Heart left ventricle (tissue), 16 donors: ENCODE data around the gene ROGDI. TPM values are rescaled to one million over a fixed set of nuclear protein-coding genes. Genes with fewer than 3 reads are reported as not detected.

Experiments used
- ATAC-seq, 4 donors: fragments of 200-7000 bp; cut with Tn5 transposase; one replicate each; pipeline ENCODE4 v1.9.1; 2020 to 2022; ENCODE audit warnings: moderate library complexity in 4 of 4, mild to moderate bottlenecking in 3 of 4, moderate number of reproducible peaks in 1 of 4
- DNase-seq, 5 donors: peaks; one replicate each; pipeline ENCODE4 v3.0.0-alpha.2; 2020
- H3K27ac ChIP-seq, 12 donors: fragments of 200-600 bp; sonication (generic) in 4 of 12; one replicate each; pipeline versions ENCODE4 v1.5.0 to v1.8.0; 2016 to 2022; ENCODE audit warnings: mild to moderate bottlenecking in 2 of 12
- H3K27me3 ChIP-seq, 9 donors: fragments of 200-600 bp; sonication (generic) in 2 of 9; one replicate each; pipeline versions ENCODE4 v1.5.1 to v1.8.0; 2016 to 2022; ENCODE audit warnings: mild to moderate bottlenecking in 3 of 9
- H3K36me3 ChIP-seq, 9 donors: fragments of 200-600 bp; sonication (generic) in 2 of 9; one replicate each; pipeline versions ENCODE4 v1.5.0 to v1.8.0; 2018 to 2022; ENCODE audit warnings: mild to moderate bottlenecking in 2 of 9
- H3K4me1 ChIP-seq, 12 donors: fragments of 200-600 bp; sonication (generic) in 4 of 12; one replicate each; pipeline versions ENCODE4 v1.5.0 to v1.8.0; 2016 to 2022; ENCODE audit warnings: mild to moderate bottlenecking in 3 of 12
- H3K4me3 ChIP-seq, 12 donors: fragments of 200-600 bp; sonication (generic) in 4 of 12; one replicate each; pipeline versions ENCODE4 v1.5.0 to v1.8.0; 2017 to 2022; ENCODE audit warnings: mild to moderate bottlenecking in 9 of 12, moderate library complexity in 4 of 12
- H3K9me3 ChIP-seq, 12 donors: fragments of 200-600 bp; sonication (generic) in 4 of 12; one replicate each; pipeline versions ENCODE4 v1.5.0 to v1.8.0; 2016 to 2022; ENCODE audit warnings: mild to moderate bottlenecking in 1 of 12
- CTCF ChIP-seq, 12 donors: fragments of 200-600 bp; sonication (generic) in 4 of 12; IDR thresholded peaks; one replicate each; pipeline versions ENCODE4 v1.5.0 to v1.8.0; 2018 to 2022; ENCODE audit warnings: antibody characterized with exemption in 12 of 12, mild to moderate bottlenecking in 5 of 12
- POLR2A ChIP-seq, 2 donors: fragments of 450-650 bp; IDR thresholded peaks; one replicate each; pipeline ENCODE4 v1.6.1; 2017; ENCODE audit warnings: antibody characterized with exemption in 2 of 2, mild to moderate bottlenecking in 2 of 2, moderate library complexity in 2 of 2
- WGBS, 4 donors: extraction: QIAGEN DNeasy Blood & Tissue Kit in 2 of 4; methylation state at CpG; one replicate each; pipeline versions ENCODE4 v1.1.5 to v1.1.7; 2013 to 2018; 5-methylcytosine and 5-hydroxymethylcytosine counted together
- intact Hi-C, 10 donors: fragments of 100-400 bp; cut with DNase I; formaldehyde crosslinking; loops; one replicate each; pipeline versions ENCODE4 v1.11.1 to v1.14.2; 2022
- polyA plus RNA-seq, 2 donors: library from polyadenylated mRNA; stranded (reverse); fragments of 200-250 nt; gene quantifications; one replicate each; pipeline ENCODE4 v1.2.3, GENCODE V29; 2013
- total RNA-seq, 9 donors: library from RNA; depleted of rRNA in 2 of 9; stranded (reverse); fragments of >200 nt in 2 of 9; fragmentation: NEBNext Ultra II Directional in 3 of 9; extraction: Animal tissue kit (Norgen Biotek cat#: 25700) in 3 of 9; gene quantifications; one replicate each; pipeline versions ENCODE4 v1.1.0 to v1.2.4, GENCODE V29; 2016 to 2023
- donor health status: ischemic (EF 13 %, LVEDD 7.1; RV severe dilation, severe dysfunction).
- donor health status: healthy with polysubstance abuse.
- donor health status: DM: no; HTN: yes; CAD: no.
- donor health status: DM: no; HTN: no; CAD: no.
- donor health status: ischemic (EF 25% LVEDD 6.9; RV normal size, moderate dysfunction).
- donor health status: ischemic (EF 25% LVEDD 5.7; RV mildly dilated, moderate dysfunction).
- donor health status: healthy.
- donor health status: DM: yes; HTN: yes; CAD: no.
- donor health status: ischemic (EF 35%, LVEDD 5.7; RV mildly dilated, moderate dysfunction).
- donor health status: nonischemic (EF 11% LVEDD 7.7; RV severe dilation, severe dysfunction).
- donor health status: DM: yes; HTN: yes; CAD: no.
- donor health status: PGD.
- donor health status: ischemic (EF 29% LVEDD 5.4; RV normal size, mild dysfunction).
- donor health status: nonischemic (EF 23%, LVEDD 6.1; RV moderate dilation, normal function).

The ROGDI gene
- total and polyA plus RNA-seq, 11 donors = 43.4 to 167 (median 95.0) TPM

- ATAC-seq = peak; percentile 96 to 98 (median 97)
Measured at GRCh38 chr16:4846901-4847773, 44.7 kb upstream of the ROGDI start, which contains the start of the genes GLYR1 and UBN1. Gene GLYR1, minus strand, starts transcription at chr16:4847288. Its CDS starts 23 bp downstream, at chr16:4847265. Gene UBN1, plus strand, starts transcription at chr16:4847481. Its CDS starts 5,437 bp downstream, at chr16:4852918.

GRCh38 chr16:4846503-4846900, 44.1 kb upstream of the ROGDI start:
- H3K9me3 ChIP-seq = no peaks in the 10 kb centered on the region
- TF ChIP-seq CTCF (IDR thresholded peaks at IDR 0.05) (no peak), POLR2A (IDR thresholded peaks at IDR 0.05) (no peak)
- peaks cover 0 to 59% (median 41%) of the 10 kb centered on the region in 12 donors for H3K4me1 ChIP-seq
- peaks cover 0 to 43% (median 40%) of the 10 kb centered on the region in 9 donors for H3K36me3 ChIP-seq
- WGBS, 4 donors = 0 to 1% (median 0%) methylated on average over 26 to 27 of the region's 27 CpGs
- ATAC-seq = peak; percentile 48 to 57 (median 52)
- intact Hi-C loops = loop anchor here in 7 of 10 donors (2.0 to 5.0 kb wide), 8 partner anchors 16 to 112 kb away; partner anchors contain the start of genes ROGDI (in 3 of the 7), ANKS3 (in 1 of the 7), DNAAF8 (in 1 of the 7) and SEC14L5 (in 1 of the 7)
- peak in 4 of 5 donors; percentile 53 to 73 (median 60) for DNase-seq
- H3K27me3 ChIP-seq = no peaks in the 10 kb centered on the region
- H3K27ac ChIP-seq = peak overlapping the region; percentile 88 to 99 (median 96)
- H3K4me3 ChIP-seq = peak overlapping the region; percentile 67 to 99 (median 90)

More at GRCh38 chr16:4846901-4847773, 44.7 kb upstream of the ROGDI start, which contains the start of the genes GLYR1 and UBN1:
- Histone ChIP-seq H3K27ac (peak within 1 kb of the TSS; percentile 88 to 99 (median 96)), H3K9me3 (no peaks in the 10 kb centered on the region), H3K4me1 (peaks cover 0 to 66% (median 47%) of the 10 kb centered on the region in 12 donors), H3K4me3 (peak within 1 kb of the TSS; percentile 67 to 99 (median 90)), H3K36me3 (peaks cover 0 to 37% (median 34%) of the 10 kb centered on the region in 9 donors), H3K27me3 (no peaks in the 10 kb centered on the region)
- TF ChIP-seq CTCF (IDR thresholded peaks at IDR 0.05) (no peak), POLR2A (IDR thresholded peaks at IDR 0.05) (peak; percentile 34 to 91)
- 0 to 1% (median 0%) methylated on average over 38 to 126 of the region's 126 CpGs for WGBS, 4 donors
- intact Hi-C loops = loop anchor here in 7 of 10 donors (2.0 to 5.0 kb wide), 8 partner anchors 16 to 112 kb away; partner anchors contain the start of genes ROGDI (in 3 of the 7), ANKS3 (in 1 of the 7), DNAAF8 (in 1 of the 7) and SEC14L5 (in 1 of the 7)
- DNase-seq = peak; percentile 100

GRCh38 chr16:4840984-4841383, 38.6 kb upstream of the ROGDI start:
- H3K9me3 ChIP-seq = no peaks in the 10 kb centered on the region
- DNase-seq (no peak), ATAC-seq (no peak)
- WGBS, 4 donors = 73 to 77% (median 76%) methylated on average over 5 of the region's 5 CpGs
- H3K27ac ChIP-seq = no peak overlapping the region
- H3K4me3 ChIP-seq = no peak overlapping the region
- no peaks in the 10 kb centered on the region for H3K27me3 ChIP-seq
- intact Hi-C loops = no loop called here
- H3K4me1 ChIP-seq = peaks cover 0 to 38% (median 12%) of the 10 kb centered on the region in 12 donors
- TF ChIP-seq POLR2A (IDR thresholded peaks at IDR 0.05) = no peak
- H3K36me3 ChIP-seq = peaks cover 3 to 98% (median 88%) of the 10 kb centered on the region in 9 donors

GRCh38 chr16:4839942-4840341, 37.5 kb upstream of the ROGDI start:
- 88 to 92% (median 89%) methylated on average over 5 of the region's 5 CpGs for WGBS, 4 donors
- peak in 1 of 12 donors; percentile 20 for TF ChIP-seq CTCF (IDR thresholded peaks at IDR 0.05)
- no peak for TF ChIP-seq POLR2A (IDR thresholded peaks at IDR 0.05)
- ATAC-seq (no peak), DNase-seq (no peak)
- peaks cover 0 to 32% (median 2%) of the 10 kb centered on the region in 12 donors for H3K4me1 ChIP-seq
- no peak overlapping the region for H3K27ac ChIP-seq
- intact Hi-C loops = no loop called here
- no peaks in the 10 kb centered on the region for H3K9me3 ChIP-seq
- H3K36me3 ChIP-seq = peaks cover 3 to 100% (median 95%) of the 10 kb centered on the region in 9 donors
- no peak overlapping the region for H3K4me3 ChIP-seq
- no peaks in the 10 kb centered on the region for H3K27me3 ChIP-seq
